Naive thymus-derived CD8-positive, alpha-beta T cell (primary cell): Measurements from ENCODE around the gene STX7. TPM values are rescaled to one million over a fixed set of nuclear protein-coding genes. Genes with fewer than 3 reads are reported as not detected.

Source experiments
- ATAC-seq, 2 donors: fragments of 150-1000 bp; cut with Tn5 transposase in 1 of 2; sonication (Bioruptor Pico), chemical (Tn5 transposase) in 1 of 2; 1 replicate in 1 of 2; 2 replicates in 1 of 2; pipeline ENCODE4 v1.10.0; 2021; ENCODE audit warnings: mild to moderate bottlenecking in 2 of 2, moderate library complexity in 2 of 2
- POLR2A ChIA-PET: fragments of 350-600 bp; sonication (Branson Sonifier 250); formaldehyde crosslinking; loops from one replicate; lab custom pipeline; 2021; ENCODE audit warnings: antibody characterized with exemption; lab: Charles Lee
- DNase-seq, 10 donors: peaks; one replicate each; pipeline versions ENCODE4 v3.0.0 to v3.0.0-alpha.2; 2020 to 2022
- H3K27ac Mint-ChIP-seq, 10 donors: one replicate each; pipeline ENCODE4 v1.8.0; 2020 to 2022; ENCODE audit warnings: mild to moderate bottlenecking in 10 of 10, mixed read lengths in 10 of 10, moderate library complexity in 4 of 10, inconsistent platforms in 1 of 10
- H3K27me3 Mint-ChIP-seq, 5 donors: one replicate each; pipeline ENCODE4 v1.8.0; 2021 to 2022; ENCODE audit warnings: mixed read lengths in 5 of 5
- H3K36me3 Mint-ChIP-seq, 3 donors: one replicate each; pipeline ENCODE4 v1.8.0; 2020 to 2022; ENCODE audit warnings: mixed read lengths in 3 of 3, mild to moderate bottlenecking in 2 of 3, inconsistent platforms in 1 of 3
- H3K4me1 Mint-ChIP-seq, 4 donors: one replicate each; pipeline ENCODE4 v1.8.0; 2021 to 2022; ENCODE audit warnings: mixed read lengths in 4 of 4
- H3K4me3 Mint-ChIP-seq, 10 donors: one replicate each; pipeline ENCODE4 v1.8.0; 2020 to 2022; ENCODE audit warnings: mild to moderate bottlenecking in 10 of 10, mixed read lengths in 10 of 10, moderate library complexity in 6 of 10, inconsistent platforms in 1 of 10
- H3K9me3 Mint-ChIP-seq, 9 donors: one replicate each; pipeline ENCODE4 v1.8.0; 2020 to 2022; ENCODE audit warnings: mixed read lengths in 9 of 9, mild to moderate bottlenecking in 3 of 9, inconsistent platforms in 1 of 9, moderate library complexity in 1 of 9
- polyA plus RNA-seq, 3 donors: library from polyadenylated mRNA; unstranded; fragments of 300-500 nt; fragmentation: Illumina TruSeq; gene quantifications; one replicate each; pipeline ENCODE4 v1.2.3, GENCODE V29; 2021
- total RNA-seq, 8 experiments: library from RNA in 2 of 8; stranded (reverse) in 2 of 8; gene quantifications; one replicate each; pipeline ENCODE4 v1.2.3 and lab custom pipeline; 2021 to 2026

The STX7 gene
- total and polyA plus RNA-seq, 5 experiments from 2014 or later, result 2.9 to 29.2 (median 9.6) TPM

DNA sequence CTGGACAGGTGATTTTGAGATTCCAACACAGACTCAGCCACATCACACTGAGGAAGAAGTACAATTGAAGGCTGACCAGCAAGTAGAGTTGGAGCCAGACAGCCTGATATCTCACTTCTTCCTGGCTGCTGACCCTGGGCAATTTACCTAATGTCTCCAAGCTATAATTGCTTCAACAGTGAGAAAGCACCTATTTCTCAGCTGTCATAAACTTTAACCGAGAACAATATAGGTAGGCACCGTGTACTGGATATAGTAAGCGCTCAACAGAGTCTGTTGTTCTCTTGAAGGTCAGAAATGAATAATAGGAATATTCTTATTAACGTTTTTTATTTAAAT, 28.3 kb downstream of the STX7 start:
- no peaks in the 10 kb centered on the region for H3K9me3 Mint-ChIP-seq
- H3K4me1 Mint-ChIP-seq, result peaks cover 0 to 48% (median 6%) of the 10 kb centered on the region in 4 donors
- ATAC-seq (no peak), DNase-seq (no peak)
- H3K36me3 Mint-ChIP-seq, result peaks cover 0 to 11% (median 2%) of the 10 kb centered on the region in 3 donors
- no peak overlapping the region for H3K4me3 Mint-ChIP-seq
- POLR2A ChIA-PET, result no interaction called here
- no peaks in the 10 kb centered on the region for H3K27me3 Mint-ChIP-seq
- H3K27ac Mint-ChIP-seq, result peak overlapping the region in 1 of 10 donors; percentile 39

DNA sequence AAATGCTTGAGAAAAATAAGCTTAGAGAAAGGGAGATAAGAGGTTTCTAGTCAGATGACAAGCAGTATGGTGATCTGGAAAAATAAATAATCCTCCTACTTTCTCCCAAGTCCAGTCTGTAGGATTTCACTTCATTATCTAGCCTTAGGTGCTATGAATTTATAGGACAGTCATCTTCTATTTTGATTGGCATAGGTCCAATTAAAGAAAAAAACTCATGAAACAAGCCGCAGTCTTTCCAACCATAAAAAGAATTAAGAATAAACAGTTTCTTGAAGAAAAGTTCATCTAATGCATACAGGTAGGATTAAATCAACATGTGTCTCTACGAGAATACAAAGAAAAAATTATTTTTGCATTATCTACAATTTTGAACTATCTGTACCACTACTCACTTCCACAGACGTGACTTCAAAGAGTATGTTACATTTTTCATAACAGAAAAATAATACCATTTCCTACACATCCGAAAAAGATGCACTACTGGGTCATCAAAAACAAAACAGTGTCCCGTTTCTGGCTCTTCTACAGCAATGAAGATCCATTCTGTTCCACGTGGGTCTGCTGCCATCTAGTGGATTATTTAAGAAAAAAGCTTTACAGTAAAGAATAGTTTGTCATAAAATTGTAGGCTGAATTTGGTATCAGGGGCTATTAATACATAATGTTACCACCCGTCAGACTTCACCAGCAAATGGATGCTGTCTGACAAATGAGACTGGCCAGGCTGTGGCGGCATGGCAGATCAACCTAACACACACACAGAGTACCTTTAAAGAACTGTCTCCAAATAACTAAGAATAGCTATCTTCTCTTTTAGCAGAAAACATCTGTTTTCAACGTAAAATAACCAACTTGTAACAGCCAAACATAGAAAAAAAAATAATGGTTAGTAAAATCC, 28.9 kb downstream of the STX7 start:
- peaks cover 0 to 48% (median 6%) of the 10 kb centered on the region in 4 donors for H3K4me1 Mint-ChIP-seq
- ATAC-seq, result peak; percentile 61 to 68
- POLR2A ChIA-PET, result no interaction called here
- H3K36me3 Mint-ChIP-seq, result peaks cover 0 to 11% (median 2%) of the 10 kb centered on the region in 3 donors
- peak overlapping the region in 1 of 10 donors; percentile 39 for H3K27ac Mint-ChIP-seq
- peak in 9 of 10 donors; percentile 9 to 70 (median 53) for DNase-seq
- peak overlapping the region in 1 of 10 donors; percentile 1 for H3K4me3 Mint-ChIP-seq
- H3K27me3 Mint-ChIP-seq, result no peaks in the 10 kb centered on the region
- no peaks in the 10 kb centered on the region for H3K9me3 Mint-ChIP-seq

DNA sequence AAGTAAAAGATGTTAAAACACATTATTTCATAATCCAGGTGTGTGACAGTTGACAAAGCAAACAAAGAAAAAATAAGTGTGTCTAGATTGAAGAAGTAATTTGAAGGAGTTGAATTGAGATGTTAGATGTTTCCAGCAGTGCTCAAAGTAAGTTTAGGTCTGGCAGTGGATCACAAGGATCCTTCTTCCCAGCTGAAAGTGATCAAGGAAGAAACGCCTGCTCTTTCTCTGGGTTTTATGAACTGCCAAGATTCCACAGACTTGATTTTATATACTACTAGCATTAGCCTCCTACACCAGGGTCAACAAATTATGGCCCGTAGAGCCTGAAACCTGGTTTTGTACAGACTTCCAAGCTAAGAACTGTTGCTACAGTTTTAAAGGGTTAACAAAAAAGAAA, 30.3 kb downstream of the STX7 start:
- Mint-ChIP-seq H3K27ac (peak overlapping the region in 1 of 10 donors; percentile 21), H3K36me3 (peaks cover 0 to 3% (median 2%) of the 10 kb centered on the region in 3 donors), H3K4me1 (peaks cover 0 to 51% (median 6%) of the 10 kb centered on the region in 4 donors), H3K4me3 (no peak overlapping the region), H3K27me3 (no peaks in the 10 kb centered on the region), H3K9me3 (no peaks in the 10 kb centered on the region)
- DNase-seq (no peak), ATAC-seq (no peak)
- POLR2A ChIA-PET, result no interaction called here

- H3K4me1 Mint-ChIP-seq, result peaks cover 0 to 48% (median 6%) of the 10 kb centered on the region in 4 donors
- H3K36me3 Mint-ChIP-seq, result peaks cover 0 to 3% (median 0%) of the 10 kb centered on the region in 3 donors
- H3K9me3 Mint-ChIP-seq, result no peaks in the 10 kb centered on the region
- ATAC-seq (no peak), DNase-seq (no peak)
- H3K27me3 Mint-ChIP-seq, result no peaks in the 10 kb centered on the region
- POLR2A ChIA-PET, result no interaction called here
- H3K27ac Mint-ChIP-seq, result no peak overlapping the region
- no peak overlapping the region for H3K4me3 Mint-ChIP-seq
These were observed 31.7 kb downstream of the STX7 start for GRCh38 chr6:132481189-132481588.

DNA sequence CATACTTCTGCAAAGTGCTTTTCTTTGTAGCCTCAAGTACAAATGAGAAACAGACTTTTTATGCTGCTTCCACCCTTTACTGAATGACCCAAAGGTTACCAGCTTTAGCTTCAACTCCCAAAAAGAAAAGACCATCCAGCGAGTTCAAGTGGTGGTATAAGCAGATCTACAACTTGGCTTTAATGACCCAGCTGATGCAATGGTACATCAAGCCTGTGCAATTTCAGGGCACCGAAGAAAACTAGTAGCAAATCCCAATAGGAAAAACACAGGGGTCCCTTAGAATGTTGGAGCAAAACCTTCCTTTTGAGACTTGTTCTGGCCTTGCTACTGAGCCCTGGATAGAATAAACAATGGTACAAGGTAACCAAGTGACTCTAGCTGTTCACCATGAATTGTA, 33.8 kb downstream of the STX7 start:
- POLR2A ChIA-PET, result no interaction called here
- ATAC-seq (no peak), DNase-seq (no peak)
- peaks cover 0 to 7% (median 1%) of the 10 kb centered on the region in 3 donors for H3K36me3 Mint-ChIP-seq
- no peaks in the 10 kb centered on the region for H3K27me3 Mint-ChIP-seq
- no peak overlapping the region for H3K27ac Mint-ChIP-seq
- no peak overlapping the region for H3K4me3 Mint-ChIP-seq
- peaks cover 0 to 39% (median 3%) of the 10 kb centered on the region in 4 donors for H3K4me1 Mint-ChIP-seq
- H3K9me3 Mint-ChIP-seq, result no peaks in the 10 kb centered on the region

- peaks cover 0 to 7% (median 1%) of the 10 kb centered on the region in 3 donors for H3K36me3 Mint-ChIP-seq
- peaks cover 0 to 35% (median 0%) of the 10 kb centered on the region in 4 donors for H3K4me1 Mint-ChIP-seq
- no peaks in the 10 kb centered on the region for H3K9me3 Mint-ChIP-seq
- no peak overlapping the region for H3K4me3 Mint-ChIP-seq
- no peaks in the 10 kb centered on the region for H3K27me3 Mint-ChIP-seq
- ATAC-seq, result no peak
- H3K27ac Mint-ChIP-seq, result no peak overlapping the region
- no peak for DNase-seq
- POLR2A ChIA-PET, result no interaction called here
These were observed 34.2 kb downstream of the STX7 start for GRCh38 chr6:132478674-132479073.

DNA sequence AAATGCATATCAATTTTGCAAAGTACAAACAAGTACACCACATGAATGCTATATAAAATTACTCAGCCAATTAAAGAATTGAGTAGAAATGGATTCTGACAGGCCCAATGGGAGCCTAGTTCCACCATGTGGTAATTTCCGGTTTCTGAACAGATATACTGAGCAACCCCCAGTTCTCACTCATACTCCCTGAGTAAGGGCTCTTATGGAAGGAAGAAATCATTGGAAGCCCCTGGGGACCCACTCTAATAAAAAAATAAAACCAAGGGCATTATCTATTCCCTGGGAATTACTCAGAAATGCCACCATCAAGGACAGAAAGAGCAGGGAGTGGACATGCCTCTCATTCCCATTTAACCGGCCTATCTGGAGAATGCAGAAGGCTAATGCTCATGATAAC, 34.6 kb downstream of the STX7 start:
- ATAC-seq (no peak), DNase-seq (no peak)
- H3K36me3 Mint-ChIP-seq, result peaks cover 0 to 9% (median 1%) of the 10 kb centered on the region in 3 donors
- no peak overlapping the region for H3K4me3 Mint-ChIP-seq
- POLR2A ChIA-PET, result no interaction called here
- H3K4me1 Mint-ChIP-seq, result peaks cover 0 to 35% (median 0%) of the 10 kb centered on the region in 4 donors
- no peaks in the 10 kb centered on the region for H3K27me3 Mint-ChIP-seq
- no peak overlapping the region for H3K27ac Mint-ChIP-seq
- H3K9me3 Mint-ChIP-seq, result no peaks in the 10 kb centered on the region

- DNase-seq (no peak), ATAC-seq (no peak)
- Mint-ChIP-seq H3K4me1 (peaks cover 0 to 24% (median 0%) of the 10 kb centered on the region in 4 donors), H3K4me3 (no peak overlapping the region), H3K36me3 (peaks cover 0 to 20% (median 1%) of the 10 kb centered on the region in 3 donors), H3K27ac (no peak overlapping the region), H3K27me3 (no peaks in the 10 kb centered on the region), H3K9me3 (no peaks in the 10 kb centered on the region)
- POLR2A ChIA-PET, result no interaction called here
These were observed 36.2 kb downstream of the STX7 start for GRCh38 chr6:132476688-132477087.

- Mint-ChIP-seq H3K36me3 (peaks cover 0 to 28% (median 8%) of the 10 kb centered on the region in 3 donors), H3K4me3 (no peak overlapping the region), H3K4me1 (peaks cover 0 to 18% (median 0%) of the 10 kb centered on the region in 4 donors), H3K27me3 (no peaks in the 10 kb centered on the region), H3K27ac (no peak overlapping the region), H3K9me3 (no peaks in the 10 kb centered on the region)
- ATAC-seq, result no peak
- no peak for DNase-seq
- POLR2A ChIA-PET, result no interaction called here
These were observed 37.0 kb downstream of the STX7 start for GRCh38 chr6:132475925-132476324.

DNA sequence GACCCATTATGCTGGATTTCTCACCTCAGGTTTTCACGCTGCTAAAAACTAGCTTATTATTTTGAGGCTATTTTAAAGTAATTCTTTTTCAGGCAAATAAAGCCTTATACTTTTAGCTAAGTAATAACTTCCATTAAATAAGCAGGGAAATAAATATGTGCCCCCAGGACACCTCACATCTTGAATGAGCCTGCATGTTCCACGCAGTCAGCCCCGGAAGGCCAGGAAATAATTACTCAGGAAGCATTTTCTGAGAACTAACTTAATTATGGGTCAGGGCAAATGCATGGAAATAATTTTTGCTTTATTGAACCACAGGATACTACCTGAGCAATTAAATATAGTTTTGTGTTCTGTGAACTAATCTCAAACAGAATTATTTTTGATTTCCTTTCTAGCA, 41.1 kb downstream of the STX7 start:
- Mint-ChIP-seq H3K36me3 (peaks cover 0 to 38% (median 20%) of the 10 kb centered on the region in 3 donors), H3K4me3 (no peak overlapping the region), H3K9me3 (no peaks in the 10 kb centered on the region), H3K4me1 (peaks cover 0 to 4% (median 0%) of the 10 kb centered on the region in 4 donors), H3K27me3 (no peaks in the 10 kb centered on the region), H3K27ac (no peak overlapping the region)
- POLR2A ChIA-PET, result no interaction called here
- DNase-seq (no peak), ATAC-seq (no peak)

DNA sequence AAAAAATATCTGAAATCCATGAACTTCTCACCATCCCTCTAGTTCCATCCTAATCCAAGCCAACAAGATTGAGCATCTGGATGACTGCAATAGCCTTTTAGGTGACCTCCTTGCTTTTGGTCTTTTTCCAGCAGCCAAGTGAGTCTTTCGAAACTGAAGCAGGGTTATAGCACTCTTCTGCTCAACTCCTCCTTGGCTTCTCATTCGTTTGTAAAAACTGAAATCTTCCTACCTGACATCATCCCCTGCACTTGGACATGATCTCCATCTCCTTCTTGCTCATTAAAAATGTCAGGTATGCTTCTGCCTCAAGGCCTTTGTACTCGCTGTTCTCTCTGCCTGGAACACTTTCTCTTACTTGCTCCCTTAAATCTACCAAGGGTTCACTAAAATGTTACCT, 46.0 kb downstream of the STX7 start:
- no peaks in the 10 kb centered on the region for H3K4me1 Mint-ChIP-seq
- ATAC-seq, result no peak
- H3K9me3 Mint-ChIP-seq, result no peaks in the 10 kb centered on the region
- H3K4me3 Mint-ChIP-seq, result no peak overlapping the region
- POLR2A ChIA-PET, result no interaction called here
- no peak overlapping the region for H3K27ac Mint-ChIP-seq
- DNase-seq, result no peak
- no peaks in the 10 kb centered on the region for H3K27me3 Mint-ChIP-seq
- peaks cover 7 to 40% (median 24%) of the 10 kb centered on the region in 3 donors for H3K36me3 Mint-ChIP-seq

DNA sequence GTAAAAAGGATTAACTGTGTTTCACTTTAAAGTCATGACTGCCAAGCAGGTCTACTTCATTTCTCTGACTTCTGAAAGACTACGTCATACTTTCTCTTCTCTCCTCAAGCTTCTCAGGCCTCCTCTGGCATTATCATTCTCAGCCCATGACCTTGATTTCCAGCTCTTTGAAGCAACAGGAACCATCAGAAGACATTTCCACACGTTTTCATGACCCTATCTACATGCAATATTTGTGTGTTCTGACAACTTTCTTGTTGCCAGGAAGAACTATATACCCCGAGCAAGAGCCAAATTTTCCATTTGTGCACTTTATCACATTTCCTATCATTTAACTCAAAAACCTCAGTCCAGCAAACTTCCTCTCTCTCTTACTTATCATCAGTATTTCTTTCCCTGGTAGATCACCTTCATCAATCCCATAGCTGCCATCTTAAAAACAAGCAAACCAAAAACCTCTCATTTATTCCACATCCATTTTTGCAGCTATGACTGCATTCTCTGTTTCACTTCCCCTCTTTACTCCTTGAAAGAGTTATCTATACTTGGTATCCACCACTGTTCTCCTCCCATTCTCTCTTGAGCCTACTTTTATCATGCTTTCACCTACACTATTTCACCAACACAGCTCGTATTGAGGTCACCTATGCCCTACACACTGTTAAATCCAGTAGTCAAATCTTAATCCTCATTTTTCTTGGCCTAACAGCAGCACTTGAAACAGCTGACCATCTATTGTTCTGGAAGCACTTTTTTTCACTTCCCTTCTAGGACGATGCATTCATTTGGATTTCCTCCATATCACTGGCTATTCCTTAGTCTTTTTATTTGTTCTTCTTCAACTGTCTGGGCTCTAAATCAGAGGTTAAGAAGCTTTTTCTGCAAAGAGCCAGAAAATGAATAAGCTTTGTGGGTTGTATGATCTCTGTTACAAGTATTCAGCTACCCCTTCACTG, 47.1 kb downstream of the STX7 start:
- DNase-seq, result no peak
- H3K4me1 Mint-ChIP-seq, result no peaks in the 10 kb centered on the region
- no peaks in the 10 kb centered on the region for H3K27me3 Mint-ChIP-seq
- POLR2A ChIA-PET, result interaction anchor here (0.5 kb wide), 1 partner anchor 346 kb away, joined by 10 read pairs; no protein-coding TSS in a partner anchor
- H3K9me3 Mint-ChIP-seq, result no peaks in the 10 kb centered on the region
- H3K27ac Mint-ChIP-seq, result no peak overlapping the region
- no peak overlapping the region for H3K4me3 Mint-ChIP-seq
- no peak for ATAC-seq
- peaks cover 7 to 38% (median 14%) of the 10 kb centered on the region in 3 donors for H3K36me3 Mint-ChIP-seq
